Liver (tissue), 9 donors: ENCODE data around the gene ABCC11. TPM values are rescaled to one million over a fixed set of nuclear protein-coding genes. Genes with fewer than 3 reads are reported as not detected.
"Not testable (repeated sequence)": the region's sequence is repeated elsewhere in the genome, so short reads cannot be mapped to it uniquely, and the experiment has no call there.

Experiments
- DNase-seq: peaks from one replicate; pipeline ENCODE4 v3.0.0-alpha.2; 2017; ENCODE audit warnings: low spot score
- H3K27ac ChIP-seq, 2 donors: one replicate each; pipeline ENCODE4 v1.7.0; 2013; ENCODE audit warnings: inconsistent platforms in 2 of 2, low read length in 2 of 2, control low read depth in 1 of 2, low read depth in 1 of 2, mild to moderate bottlenecking in 1 of 2
- H3K27me3 ChIP-seq, 4 donors: one replicate each; pipeline versions ENCODE4 v1.6.1 to v1.7.0; 2013; ENCODE audit warnings: low read length in 3 of 4, inconsistent platforms in 1 of 4, mild to moderate bottlenecking in 1 of 4, moderate library complexity in 1 of 4; ENCODE audit not compliant: control insufficient read depth in 4 of 4, insufficient read depth in 4 of 4
- H3K36me3 ChIP-seq, 4 donors: one replicate each; pipeline versions ENCODE4 v1.6.1 to v1.7.0; 2013; ENCODE audit warnings: low read length in 3 of 4, mild to moderate bottlenecking in 3 of 4, low read depth in 1 of 4, moderate library complexity in 1 of 4; ENCODE audit not compliant: control insufficient read depth in 4 of 4, insufficient read depth in 3 of 4
- H3K4me1 ChIP-seq, 4 donors: one replicate each; pipeline versions ENCODE4 v1.6.1 to v1.7.0; 2013; ENCODE audit warnings: low read length in 3 of 4, mild to moderate bottlenecking in 3 of 4, moderate library complexity in 1 of 4; ENCODE audit not compliant: control insufficient read depth in 4 of 4, insufficient read depth in 4 of 4
- H3K4me3 ChIP-seq, 3 donors: one replicate each; pipeline versions ENCODE4 v1.6.1 to v1.7.0; 2013; ENCODE audit warnings: low read length in 3 of 3, control low read depth in 1 of 3, low read depth in 1 of 3, mild to moderate bottlenecking in 1 of 3
- H3K9ac ChIP-seq, 2 donors: one replicate each; pipeline ENCODE4 v1.7.0; 2013; ENCODE audit warnings: low read length in 2 of 2, mild to moderate bottlenecking in 2 of 2, moderate library complexity in 2 of 2, control low read depth in 1 of 2, low read depth in 1 of 2
- H3K9me3 ChIP-seq, 4 donors: one replicate each; pipeline versions ENCODE4 v1.6.1 to v1.7.0; 2013; ENCODE audit warnings: low read length in 3 of 4; ENCODE audit not compliant: control insufficient read depth in 4 of 4
- EGR1 ChIP-seq, 2 donors: IDR thresholded peaks; 2 replicates each; pipeline ENCODE4 v1.6.1; 2016 to 2018; ENCODE audit warnings: antibody characterized with exemption in 2 of 2, low read depth in 2 of 2
- FOXA1 ChIP-seq: IDR thresholded peaks from 2 replicates; pipeline ENCODE4 v1.6.1; 2016; ENCODE audit warnings: antibody characterized with exemption
- FOXA2 ChIP-seq: IDR thresholded peaks from 2 replicates; pipeline ENCODE4 v1.6.1; 2016; ENCODE audit warnings: antibody characterized with exemption
- GABPA ChIP-seq, 2 donors: IDR thresholded peaks in 1 of 2; conservative IDR thresholded peaks in 1 of 2; 2 replicates each; pipeline ENCODE4 v1.6.1; 2016; ENCODE audit warnings: antibody characterized with exemption in 2 of 2, mild to moderate bottlenecking in 1 of 2, moderate library complexity in 1 of 2
- HNF4A ChIP-seq, 2 donors: conservative IDR thresholded peaks; 2 replicates each; pipeline ENCODE4 v1.6.1; 2016; ENCODE audit warnings: antibody characterized with exemption in 2 of 2, mild to moderate bottlenecking in 2 of 2
- HNF4G ChIP-seq: IDR thresholded peaks from 2 replicates; pipeline ENCODE4 v1.6.1; 2016; ENCODE audit warnings: antibody characterized with exemption
- JUND ChIP-seq, 2 donors: IDR thresholded peaks; 2 replicates each; pipeline ENCODE4 v1.6.1; 2016; ENCODE audit warnings: antibody characterized with exemption in 2 of 2
- MAX ChIP-seq: IDR thresholded peaks from 2 replicates; pipeline ENCODE4 v1.6.1; 2016; ENCODE audit warnings: antibody characterized with exemption
- NR2F2 ChIP-seq: IDR thresholded peaks from 2 replicates; pipeline ENCODE4 v1.6.1; 2016; ENCODE audit warnings: antibody characterized with exemption
- RAD21 ChIP-seq, 2 donors: IDR thresholded peaks; 2 replicates each; pipeline ENCODE4 v1.6.1; 2016; ENCODE audit warnings: antibody characterized with exemption in 2 of 2, mild to moderate bottlenecking in 2 of 2
- REST ChIP-seq: IDR thresholded peaks from 2 replicates; pipeline ENCODE4 v1.6.1; 2016; ENCODE audit warnings: antibody characterized with exemption, mild to moderate bottlenecking
- RXRA ChIP-seq, 2 donors: IDR thresholded peaks; 2 replicates each; pipeline ENCODE4 v1.6.1; 2017 to 2018; ENCODE audit warnings: antibody characterized with exemption in 2 of 2, mild to moderate bottlenecking in 1 of 2
- SP1 ChIP-seq: IDR thresholded peaks from 2 replicates; pipeline ENCODE4 v1.6.1; 2018; ENCODE audit warnings: antibody characterized with exemption, mild to moderate bottlenecking
- TAF1 ChIP-seq: conservative IDR thresholded peaks from 2 replicates; pipeline ENCODE4 v1.6.1; 2016; ENCODE audit warnings: antibody characterized with exemption, mild to moderate bottlenecking
- YY1 ChIP-seq: IDR thresholded peaks from 2 replicates; pipeline ENCODE4 v1.6.1; 2016; ENCODE audit warnings: antibody characterized with exemption, mild to moderate bottlenecking
- ZBTB33 ChIP-seq: IDR thresholded peaks from 2 replicates; pipeline ENCODE4 v1.6.1; 2016; ENCODE audit warnings: antibody characterized with exemption
- WGBS: extraction: QIAGEN DNeasy Blood & Tissue Kit; methylation state at CpG from one replicate; pipeline ENCODE4 v1.1.7; 2013; 5-methylcytosine and 5-hydroxymethylcytosine counted together
- polyA plus RNA-seq, 2 donors: library from polyadenylated mRNA; stranded (reverse) in 1 of 2; unstranded in 1 of 2; fragments of 200-250 nt in 1 of 2; fragments of >200 nt in 1 of 2; fragmentation: Nextera tagmentation in 1 of 2; extraction: Ambion mirVana in 1 of 2; gene quantifications; one replicate each; pipeline versions ENCODE4 v1.2.1 to v1.2.3, GENCODE V29; 2013 to 2015
- total RNA-seq, 2 donors: library from RNA; depleted of rRNA; stranded (reverse); fragments of >200 nt; gene quantifications; one replicate each; pipeline ENCODE4 v1.2.3, GENCODE V29; 2014
- TF ChIP-seq, protein P1 (sequence below): fragments of 150-350 bp; IDR thresholded peaks from 2 replicates; pipeline ENCODE4 v1.5.1; 2017; ENCODE audit warnings: improper control_type of control experiment, low read depth, low read length; ENCODE audit not compliant: missing input control
- TF ChIP-seq, protein P2 (sequence below): IDR thresholded peaks from 2 replicates; pipeline ENCODE4 v1.6.1; 2016; ENCODE audit warnings: antibody characterized with exemption
- donor health status: healthy.
- donor health status: healthy.
- donor health status: healthy.
- donor health status: healthy.
- donor health status: healthy.

Gene ABCC11
- total and polyA plus RNA-seq, 4 donors: 1.4 to 22.3 (median 2.7) TPM

GRCh38 chr16:48244080-48244862 is 3.1 kb downstream of the ABCC11 start, which contains the start of gene LONP2 (continued):
- TF ChIP-seq, protein P1, sequence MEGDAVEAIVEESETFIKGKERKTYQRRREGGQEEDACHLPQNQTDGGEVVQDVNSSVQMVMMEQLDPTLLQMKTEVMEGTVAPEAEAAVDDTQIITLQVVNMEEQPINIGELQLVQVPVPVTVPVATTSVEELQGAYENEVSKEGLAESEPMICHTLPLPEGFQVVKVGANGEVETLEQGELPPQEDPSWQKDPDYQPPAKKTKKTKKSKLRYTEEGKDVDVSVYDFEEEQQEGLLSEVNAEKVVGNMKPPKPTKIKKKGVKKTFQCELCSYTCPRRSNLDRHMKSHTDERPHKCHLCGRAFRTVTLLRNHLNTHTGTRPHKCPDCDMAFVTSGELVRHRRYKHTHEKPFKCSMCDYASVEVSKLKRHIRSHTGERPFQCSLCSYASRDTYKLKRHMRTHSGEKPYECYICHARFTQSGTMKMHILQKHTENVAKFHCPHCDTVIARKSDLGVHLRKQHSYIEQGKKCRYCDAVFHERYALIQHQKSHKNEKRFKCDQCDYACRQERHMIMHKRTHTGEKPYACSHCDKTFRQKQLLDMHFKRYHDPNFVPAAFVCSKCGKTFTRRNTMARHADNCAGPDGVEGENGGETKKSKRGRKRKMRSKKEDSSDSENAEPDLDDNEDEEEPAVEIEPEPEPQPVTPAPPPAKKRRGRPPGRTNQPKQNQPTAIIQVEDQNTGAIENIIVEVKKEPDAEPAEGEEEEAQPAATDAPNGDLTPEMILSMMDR: no peak
- peak; percentile 48 for TF ChIP-seq MAX

DNA sequence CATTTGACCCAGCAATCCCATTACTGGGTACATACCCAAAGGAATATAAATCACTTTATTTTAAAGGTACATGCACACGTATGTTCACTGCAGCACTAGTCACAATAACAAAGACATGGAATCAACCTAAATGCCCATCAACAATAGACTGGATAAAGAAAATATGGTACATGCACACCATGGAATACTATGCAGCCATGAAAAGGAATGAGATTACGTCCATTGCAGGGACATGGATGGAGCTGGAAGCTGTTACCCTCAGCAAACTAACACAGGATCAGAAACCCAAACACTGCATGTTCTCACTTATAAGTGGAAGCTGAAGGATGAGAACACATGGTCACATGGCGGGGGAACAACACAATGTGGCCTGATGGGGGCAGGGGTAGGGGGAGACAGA is 7.2 kb downstream of the ABCC11 start:
- DNase-seq, H3K9me3 ChIP-seq, H3K9ac ChIP-seq, H3K36me3 ChIP-seq, H3K4me3 ChIP-seq, H3K27me3 ChIP-seq, H3K27ac ChIP-seq: not testable (repeated sequence)
- peaks cover 0 to 26% (median 20%) of the 10 kb centered on the region in 4 donors for H3K4me1 ChIP-seq
- 98% methylated on average over 3 of the region's 3 CpGs for WGBS

DNA sequence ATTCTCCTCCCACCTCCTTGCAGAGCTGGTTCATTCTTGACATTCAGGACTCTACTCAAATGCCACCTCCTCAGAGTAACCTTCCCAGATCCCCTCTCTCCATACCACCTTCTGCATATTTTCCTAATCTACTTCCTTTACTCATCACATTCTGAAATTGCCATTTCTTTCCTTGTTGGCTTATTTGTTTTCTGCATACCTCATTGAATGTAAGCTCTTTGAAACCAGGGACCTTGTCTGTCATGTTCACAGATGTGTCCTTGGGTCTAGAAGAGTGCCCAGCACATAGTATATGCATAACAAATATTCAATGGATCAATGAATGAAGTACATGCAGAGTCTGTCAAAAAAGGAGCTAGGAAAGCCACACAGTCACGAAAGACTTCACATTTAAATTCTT is 11.1 kb downstream of the ABCC11 start:
- Histone ChIP-seq H3K9me3 (no peaks in the 10 kb centered on the region), H3K36me3 (no peaks in the 10 kb centered on the region), H3K9ac (peak overlapping the region in 1 of 2 donors; percentile 23), H3K4me1 (peaks cover 3 to 34% (median 27%) of the 10 kb centered on the region in 4 donors), H3K27me3 (no peaks in the 10 kb centered on the region), H3K27ac (peak overlapping the region; percentile 93 to 94), H3K4me3 (no peak overlapping the region)
- WGBS: 91% methylated on average over 1 of the region's 1 CpG
- DNase-seq: no peak
- TF ChIP-seq ZBTB33: no peak
- TF ChIP-seq, protein P2, sequence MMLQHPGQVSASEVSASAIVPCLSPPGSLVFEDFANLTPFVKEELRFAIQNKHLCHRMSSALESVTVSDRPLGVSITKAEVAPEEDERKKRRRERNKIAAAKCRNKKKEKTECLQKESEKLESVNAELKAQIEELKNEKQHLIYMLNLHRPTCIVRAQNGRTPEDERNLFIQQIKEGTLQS: no peak
- no peak for TF ChIP-seq NR2F2
- TF ChIP-seq HNF4A (conservative IDR thresholded peaks at IDR 0.05): no peak
- TF ChIP-seq GABPA (IDR thresholded peaks at IDR 0.05 in 1 of 2, conservative IDR thresholded peaks at IDR 0.05 in 1 of 2): no peak
- TF ChIP-seq RAD21 (IDR thresholded peaks at IDR 0.05): no peak
- TF ChIP-seq, protein P1: no peak
- TF ChIP-seq FOXA1: no peak
- no peak for TF ChIP-seq TAF1
- no peak for TF ChIP-seq REST
- no peak for TF ChIP-seq FOXA2
- TF ChIP-seq MAX: no peak
- TF ChIP-seq SP1: no peak
- TF ChIP-seq YY1: no peak
- TF ChIP-seq EGR1 (IDR thresholded peaks at IDR 0.05; ENCODE audit: low read depth in 2 of 2): no peak
- TF ChIP-seq HNF4G: no peak
- TF ChIP-seq RXRA (IDR thresholded peaks at IDR 0.05): no peak
- TF ChIP-seq JUND (IDR thresholded peaks at IDR 0.05): no peak
